HUDEP-2 (cell line): Measurements from ENCODE around the gene BEGAIN.
A peak's percentile ranks its signal among the peaks of the same experiment; 100 is the strongest.

Source experiments
- DNase-seq, 76 experiments: peaks; one replicate each; lab custom pipeline; 2025; ENCODE audit not compliant: unreplicated experiment in 76 of 76; lab: John Stamatoyannopoulos, UW

Gene BEGAIN

GRCh38 chr14:100540141-100540925, 46.9 kb downstream of the BEGAIN start:
- peak in 3 of 76 experiments; percentile 6 to 26 (median 14) for DNase-seq

- no peak for DNase-seq
These were observed 47.5 kb downstream of the BEGAIN start for GRCh38 chr14:100539766-100540140.

GRCh38 chr14:100539003-100539660, 48.1 kb downstream of the BEGAIN start:
- DNase-seq = no peak

- no peak for DNase-seq
These were observed 48.7 kb downstream of the BEGAIN start for GRCh38 chr14:100538351-100539002.

- no peak for DNase-seq
These were observed 49.5 kb downstream of the BEGAIN start for GRCh38 chr14:100537446-100538350.

- DNase-seq = no peak
These were observed 50.3 kb downstream of the BEGAIN start for GRCh38 chr14:100536721-100537445.

- DNase-seq = no peak
These were observed 51.1 kb downstream of the BEGAIN start for GRCh38 chr14:100536121-100536510.

GRCh38 chr14:100535287-100536120, 51.7 kb downstream of the BEGAIN start:
- DNase-seq = no peak

- peak in 1 of 76 experiments; percentile 5 for DNase-seq
These were observed 52.5 kb downstream of the BEGAIN start for GRCh38 chr14:100534528-100535286.

GRCh38 chr14:100533656-100534485, 53.3 kb downstream of the BEGAIN start:
- peak in 10 of 76 experiments; percentile 11 to 43 (median 22) for DNase-seq

GRCh38 chr14:100532906-100533655, 54.1 kb downstream of the BEGAIN start:
- DNase-seq = no peak

- no peak for DNase-seq
These were observed 54.9 kb downstream of the BEGAIN start for GRCh38 chr14:100532154-100532861.

GRCh38 chr14:100531152-100532121, 55.8 kb downstream of the BEGAIN start:
- no peak for DNase-seq

GRCh38 chr14:100530270-100531072, 56.7 kb downstream of the BEGAIN start:
- DNase-seq = no peak
